Endometrial microvascular endothelial cells (primary cell): ENCODE results near the gene SIX6. TPM values are rescaled to one million over a fixed set of nuclear protein-coding genes. Genes with fewer than 3 reads are reported as not detected.

Experiments
- in situ Hi-C: cut with HindIII; loops from 2 replicates; pipeline ENCODE4 v1.10.0; 2017; ENCODE audit warnings: low sequenced_read_pairs, low pct_unique_long_range_greater_than_20kb; ENCODE audit errors: inconsistent ontology term
- total RNA-seq: library from RNA; depleted of rRNA; stranded (reverse); fragments of >200 nt; gene quantifications from one replicate; pipeline ENCODE4 v1.2.3, GENCODE V29; 2015; ENCODE audit errors: inconsistent ontology term

The SIX6 gene
- total RNA-seq, 1 donor from 2014 or later = not detected

DNA sequence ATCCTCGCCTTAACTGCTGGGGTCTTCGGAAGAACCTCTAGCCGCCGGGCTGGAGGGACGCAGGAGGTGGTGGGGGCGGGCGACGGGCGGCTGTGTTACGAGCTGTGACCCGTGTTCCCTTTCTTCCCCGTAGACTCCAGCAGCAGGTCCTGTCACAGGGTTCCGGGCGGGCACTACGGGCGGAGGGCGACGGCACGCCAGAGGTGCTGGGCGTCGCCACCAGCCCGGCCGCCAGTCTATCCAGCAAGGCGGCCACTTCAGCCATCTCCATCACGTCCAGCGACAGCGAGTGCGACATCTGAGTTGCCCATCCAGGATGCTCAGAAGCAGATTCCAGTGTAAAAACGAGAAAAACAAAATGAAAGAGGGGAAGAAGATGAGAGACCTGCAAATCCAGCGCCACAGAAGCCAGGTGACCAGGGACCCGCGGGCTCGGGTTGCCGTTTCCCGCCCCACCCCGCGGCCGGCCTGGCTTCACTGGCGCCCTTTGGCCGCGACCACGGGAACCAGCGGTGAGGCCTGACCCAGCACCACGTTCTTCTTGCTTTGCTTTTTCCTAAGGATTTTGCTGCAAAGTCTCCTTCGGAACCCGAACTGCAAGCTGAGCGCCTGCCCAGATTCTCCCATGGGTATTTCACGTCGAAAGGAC, 2.1 kb downstream of the SIX6 start:
- in situ Hi-C loops = no loop called here

DNA sequence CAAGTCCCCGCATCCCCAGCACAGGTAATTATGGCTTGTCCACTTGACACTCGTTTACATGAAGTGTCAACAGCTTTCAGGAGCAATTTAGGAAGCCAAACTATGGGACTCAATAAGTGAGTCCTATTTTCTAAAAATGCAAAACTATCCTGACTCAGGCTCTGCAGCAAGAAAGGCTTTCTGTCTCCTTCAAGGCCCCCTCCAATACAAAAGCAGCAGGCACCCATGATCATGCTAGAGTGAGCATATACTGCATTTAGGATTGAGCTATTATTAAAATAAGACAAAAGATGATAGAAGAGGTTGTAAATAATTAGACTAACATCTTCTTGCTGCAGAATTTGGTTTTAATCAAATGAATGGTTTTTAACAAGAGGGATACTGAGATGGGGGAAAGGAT, 3.2 kb downstream of the SIX6 start:
- in situ Hi-C loops = no loop called here

GRCh38 chr14:60512973-60513571, 4.1 kb downstream of the SIX6 start:
- in situ Hi-C loops = no loop called here

- in situ Hi-C loops = no loop called here
These were observed 5.4 kb downstream of the SIX6 start for GRCh38 chr14:60514378-60514740.

- in situ Hi-C loops = no loop called here
These were observed 6.0 kb downstream of the SIX6 start for GRCh38 chr14:60514741-60515491.

GRCh38 chr14:60515511-60516289, 6.8 kb downstream of the SIX6 start:
- in situ Hi-C loops = no loop called here

DNA sequence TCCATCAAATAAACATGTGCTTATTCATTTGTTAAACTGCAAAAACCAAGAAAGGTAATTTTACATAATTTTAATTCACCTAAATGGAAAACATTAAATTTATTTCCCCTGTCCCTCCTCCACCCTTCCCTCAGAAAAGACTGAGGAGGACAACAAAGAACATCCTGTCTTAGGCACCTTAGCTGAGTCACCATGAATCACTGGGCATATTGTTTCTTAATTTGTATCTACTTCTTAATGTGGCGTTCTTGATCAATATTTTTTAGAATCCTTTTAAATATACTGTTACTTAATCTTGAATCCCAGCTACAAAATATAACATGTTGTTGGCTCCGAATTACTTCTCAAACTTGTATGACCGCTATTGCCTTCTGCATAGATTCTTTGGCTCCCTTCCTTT, 23.5 kb downstream of the SIX6 start:
- in situ Hi-C loops = no loop called here

DNA sequence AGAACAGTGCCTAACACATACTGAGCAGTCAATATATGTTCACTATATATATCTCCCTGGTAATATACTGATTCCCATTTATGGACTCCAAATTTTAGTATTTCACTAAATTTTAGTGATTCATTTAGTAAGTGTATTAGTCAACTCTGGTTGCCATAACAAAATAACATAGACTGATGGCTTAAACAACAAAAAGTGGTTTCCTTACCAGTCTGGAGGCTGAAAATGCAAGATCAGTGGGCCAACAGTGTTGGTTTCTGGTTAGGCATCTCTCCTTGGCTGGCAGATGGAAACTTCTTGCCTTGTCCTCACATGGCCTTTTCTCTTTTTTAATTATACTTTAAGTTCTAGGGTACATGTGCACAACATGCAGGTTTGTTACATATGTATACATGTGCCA, 28.7 kb downstream of the SIX6 start:
- in situ Hi-C loops = no loop called here

- in situ Hi-C loops = no loop called here
These were observed 35.7 kb downstream of the SIX6 start for GRCh38 chr14:60544659-60545058.

- in situ Hi-C loops = no loop called here
These were observed 44.9 kb downstream of the SIX6 start for GRCh38 chr14:60553808-60554207.

DNA sequence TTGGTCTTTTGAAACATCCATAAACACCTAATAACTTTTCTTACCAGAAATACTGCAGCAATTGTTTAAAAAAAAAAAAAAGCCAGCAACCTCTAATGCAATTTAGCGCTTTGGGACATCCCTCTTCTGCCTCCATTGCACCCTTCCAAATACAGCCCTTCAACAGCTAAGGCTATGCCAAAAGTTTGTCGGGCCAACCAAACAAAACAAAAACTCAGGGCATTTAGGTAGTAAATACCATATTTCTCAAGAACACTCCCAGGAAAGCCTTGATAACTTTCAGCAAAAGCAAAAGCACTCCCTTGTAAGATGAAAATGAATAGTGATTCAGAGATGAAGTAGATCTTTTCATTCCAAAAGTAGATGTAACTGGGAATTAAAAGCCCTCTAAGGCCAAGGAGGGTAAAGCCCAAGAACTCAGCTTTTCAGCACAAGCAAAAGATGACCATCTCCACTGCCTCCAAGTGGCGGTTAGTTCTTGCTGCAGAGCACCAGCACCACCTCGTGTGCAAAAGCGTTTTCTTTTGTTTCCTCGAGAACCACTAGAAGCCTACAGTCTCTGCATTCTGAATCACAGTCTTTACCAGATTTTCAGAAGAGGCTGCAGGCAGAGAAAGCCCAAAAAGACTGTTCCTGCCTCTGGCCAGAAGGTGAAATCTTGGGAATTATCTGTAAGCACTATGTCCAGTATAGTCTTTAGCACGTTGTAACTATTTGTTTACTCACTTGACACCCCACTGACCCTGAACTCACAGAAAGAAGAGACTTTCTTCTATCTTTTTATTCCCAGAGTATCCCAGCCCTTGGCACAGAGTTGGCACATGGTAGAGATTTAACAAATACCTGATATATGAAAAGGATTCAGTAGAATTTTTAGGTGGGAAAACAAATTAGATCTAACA, 53.1 kb downstream of the SIX6 start:
- in situ Hi-C loops = no loop called here

Other genes starting within 250 kb of the SIX6 start
- not detected for gene C14orf39, start 23.1 kb upstream of the SIX6 start, total RNA-seq
- gene SIX1, start 140.3 kb downstream of the SIX6 start, total RNA-seq = not detected
- 0.65 TPM for gene SIX4, start 215.2 kb downstream of the SIX6 start, total RNA-seq
- 29.2 TPM for gene MNAT1, start 225.6 kb downstream of the SIX6 start, total RNA-seq